Middle frontal gyrus (tissue), 1 donor: ENCODE measurements around the gene RPL35.

Experiments used
- DNase-seq: peaks from one replicate; pipeline ENCODE4 v3.0.0-alpha.2; 2015; ENCODE audit warnings: low spot score; ENCODE audit errors: extremely low spot score

The RPL35 gene

GRCh38 chr9:124820698-124821623, 40.8 kb downstream of the RPL35 start:
- DNase-seq: no peak

- DNase-seq: no peak
These were observed 43.1 kb downstream of the RPL35 start for GRCh38 chr9:124818431-124819281.

GRCh38 chr9:124815601-124816000, 46.2 kb downstream of the RPL35 start:
- DNase-seq: no peak

- DNase-seq: no peak
These were observed 47.6 kb downstream of the RPL35 start for GRCh38 chr9:124814164-124814535.

GRCh38 chr9:124813501-124814163, 48.1 kb downstream of the RPL35 start:
- no peak for DNase-seq

- no peak for DNase-seq
These were observed 48.7 kb downstream of the RPL35 start for GRCh38 chr9:124813041-124813440.

GRCh38 chr9:124812441-124812876, 49.3 kb downstream of the RPL35 start:
- no peak for DNase-seq

GRCh38 chr9:124810663-124811355, 50.9 kb downstream of the RPL35 start:
- no peak for DNase-seq

GRCh38 chr9:124809741-124810500, 51.8 kb downstream of the RPL35 start:
- no peak for DNase-seq

- DNase-seq: no peak
These were observed 52.5 kb downstream of the RPL35 start for GRCh38 chr9:124809211-124809610.

- no peak for DNase-seq
These were observed 53.4 kb downstream of the RPL35 start for GRCh38 chr9:124808246-124808956.
